Choroid plexus epithelial cell (primary cell): Measurements from ENCODE around the gene DPYSL4.

ENCODE experiments used
- DNase-seq: peaks from one replicate; pipeline ENCODE4 v3.0.0-alpha.2; 2010; ENCODE audit warnings: low read depth
- H3K4me3 ChIP-seq: 2 replicates; pipeline ENCODE4 v1.5.1; 2011; ENCODE audit warnings: low read depth, mild to moderate bottlenecking, control low read depth, low read length, moderate library complexity
- CTCF ChIP-seq: conservative IDR thresholded peaks from 2 replicates; pipeline ENCODE4 v1.5.1; 2011; ENCODE audit warnings: low read depth, mild to moderate bottlenecking, control low read depth, inconsistent platforms, low read length, moderate library complexity

DPYSL4 gene

GRCh38 chr10:132195366-132196075, 8.8 kb downstream of the DPYSL4 start:
- DNase-seq = no peak
- H3K4me3 ChIP-seq = no peak overlapping the region
- TF ChIP-seq CTCF = no peak

GRCh38 chr10:132196178-132197113, 9.7 kb downstream of the DPYSL4 start:
- TF ChIP-seq CTCF = no peak
- no peak overlapping the region for H3K4me3 ChIP-seq
- no peak for DNase-seq

GRCh38 chr10:132197271-132198067, 10.7 kb downstream of the DPYSL4 start:
- TF ChIP-seq CTCF = no peak

GRCh38 chr10:132198068-132198370, 11.3 kb downstream of the DPYSL4 start:
- TF ChIP-seq CTCF = no peak
- H3K4me3 ChIP-seq = no peak overlapping the region
- no peak for DNase-seq

More at GRCh38 chr10:132197271-132198067, 10.7 kb downstream of the DPYSL4 start:
- DNase-seq = no peak
- H3K4me3 ChIP-seq = no peak overlapping the region

GRCh38 chr10:132198381-132199181, 11.8 kb downstream of the DPYSL4 start:
- no peak for DNase-seq
- H3K4me3 ChIP-seq = no peak overlapping the region
- no peak for TF ChIP-seq CTCF

- no peak for TF ChIP-seq CTCF
- DNase-seq = no peak
- H3K4me3 ChIP-seq = no peak overlapping the region
Measured at GRCh38 chr10:132199268-132199853, 12.6 kb downstream of the DPYSL4 start.
